IMR-90 (cell line): ENCODE measurements around the gene ANK2. TPM values are rescaled to one million over a fixed set of nuclear protein-coding genes. Genes with fewer than 3 reads are reported as not detected.

Experiments
- ATAC-seq: fragments of 200-7000 bp; cut with Tn5 transposase; 2 replicates; pipeline ENCODE4 v1.9.1; 2020; ENCODE audit warnings: low read depth, mild to moderate bottlenecking, moderate library complexity
- BruUV-seq: library from RNA; stranded (reverse); fragments of 400-500 nt; replicated peaks from 2 replicates; lab custom pipeline; 2021; lab: Mats Ljungman, UMichigan
- CTCF ChIA-PET: fragments of 300-600 bp; formaldehyde crosslinking; extraction: SDS; loops from one replicate; lab custom pipeline; 2021; ENCODE audit warnings: antibody characterized with exemption; lab: Yijun Ruan, JAX
- POLR2A ChIA-PET: fragments of 300-600 bp; sonication (Branson Sonifier 250); formaldehyde crosslinking; loops from one replicate; lab custom pipeline; 2022; ENCODE audit warnings: antibody characterized with exemption; ENCODE audit not compliant: unreplicated experiment; lab: Charles Lee
- DNase-seq: peaks from one replicate; pipeline ENCODE4 v3.0.0; 2013
- H2AFZ ChIP-seq: replicated peaks from 2 replicates; pipeline ENCODE3; 2013; ENCODE audit warnings: low read length, mild to moderate bottlenecking; ENCODE audit not compliant: poor library complexity
- H2AK5ac ChIP-seq: 2 replicates; pipeline ENCODE4 v1.6.1; 2013; ENCODE audit warnings: low read depth, low read length, inconsistent platforms
- H2AK9ac ChIP-seq: replicated peaks from 2 replicates; pipeline ENCODE3; 2013; ENCODE audit warnings: mild to moderate bottlenecking, low read depth, low read length, moderate library complexity; ENCODE audit not compliant: poor library complexity
- H2BK120ac ChIP-seq: 2 replicates; pipeline ENCODE4 v1.6.1; 2013; ENCODE audit warnings: low read depth, low read length, inconsistent platforms
- H2BK15ac ChIP-seq: 3 replicates; pipeline ENCODE4 v1.6.1; 2013; ENCODE audit warnings: low read depth, low read length, inconsistent platforms
- H2BK20ac ChIP-seq: 2 replicates; pipeline ENCODE4 v1.6.1; 2013; ENCODE audit warnings: low read depth, mild to moderate bottlenecking, inconsistent platforms, low read length, moderate library complexity
- H2BK5ac ChIP-seq: 2 replicates; pipeline ENCODE4 v1.6.1; 2013; ENCODE audit warnings: mild to moderate bottlenecking, low read depth, low read length, inconsistent platforms; ENCODE audit not compliant: poor library complexity, severe bottlenecking
- H3K14ac ChIP-seq: replicated peaks from 2 replicates; pipeline ENCODE4 v1.6.1; 2013; ENCODE audit warnings: low read depth, low read length, inconsistent platforms
- H3K18ac ChIP-seq: 2 replicates; pipeline ENCODE4 v1.6.1; 2013; ENCODE audit warnings: low read depth, low read length, control low read depth
- H3K23ac ChIP-seq: 2 replicates; pipeline ENCODE4 v1.6.1; 2013; ENCODE audit warnings: low read depth, low read length, inconsistent platforms
- H3K27ac ChIP-seq: 2 replicates; pipeline ENCODE4 v1.5.1; 2013; ENCODE audit warnings: mild to moderate bottlenecking, control low read depth, low read length; ENCODE audit not compliant: insufficient read depth
- H3K27me3 ChIP-seq: 2 replicates; pipeline ENCODE4 v1.6.1; 2013; ENCODE audit warnings: low read length; ENCODE audit not compliant: control insufficient read depth, insufficient read depth
- H3K36me3 ChIP-seq: 2 replicates; pipeline ENCODE4 v1.6.1; 2013; ENCODE audit warnings: low read length, mixed read lengths; ENCODE audit not compliant: control insufficient read depth, insufficient read depth
- H3K4ac ChIP-seq: 2 replicates; pipeline ENCODE4 v1.6.1; 2013; ENCODE audit warnings: low read depth, low read length, inconsistent platforms
- H3K4me1 ChIP-seq: 2 replicates; pipeline ENCODE4 v1.6.1; 2013; ENCODE audit warnings: low read length, mixed read lengths; ENCODE audit not compliant: control insufficient read depth, insufficient read depth
- H3K4me2 ChIP-seq: 2 replicates; pipeline ENCODE4 v1.6.1; 2013; ENCODE audit warnings: low read depth, mild to moderate bottlenecking, control low read depth, low read length, moderate library complexity
- H3K4me3 ChIP-seq: 2 replicates; pipeline ENCODE4 v1.5.1; 2013; ENCODE audit warnings: low read depth, mild to moderate bottlenecking, control low read depth, low read length, moderate library complexity; ENCODE audit not compliant: insufficient read depth
- H3K56ac ChIP-seq: 2 replicates; pipeline ENCODE4 v1.6.1; 2013; ENCODE audit warnings: low read length, inconsistent platforms; ENCODE audit not compliant: insufficient read depth; ENCODE audit errors: extremely low read depth
- H3K79me1 ChIP-seq, 2 experiments: 2 replicates each; pipeline ENCODE4 v1.6.1; 2013; ENCODE audit warnings: low read length in 2 of 2, inconsistent platforms in 1 of 2, low read depth in 1 of 2
- H3K9ac ChIP-seq: 2 replicates; pipeline ENCODE4 v1.6.1; 2013; ENCODE audit warnings: low read depth, low read length, control low read depth
- H3K9me1 ChIP-seq: 2 replicates; pipeline ENCODE4 v1.6.1; 2013; ENCODE audit warnings: low read length, inconsistent platforms; ENCODE audit not compliant: insufficient read depth
- H3K9me3 ChIP-seq: 2 replicates; pipeline ENCODE4 v1.6.1; 2013; ENCODE audit warnings: low read length; ENCODE audit not compliant: control insufficient read depth, insufficient read depth
- H4K20me1 ChIP-seq: 2 replicates; pipeline ENCODE4 v1.6.1; 2013; ENCODE audit warnings: low read length, inconsistent platforms; ENCODE audit not compliant: insufficient read depth
- H4K5ac ChIP-seq: 2 replicates; pipeline ENCODE4 v1.6.1; 2013; ENCODE audit warnings: mild to moderate bottlenecking, low read depth, low read length, control low read depth
- H4K8ac ChIP-seq, 2 experiments: 2 replicates each; pipeline ENCODE4 v1.6.1; 2013; ENCODE audit warnings: low read depth in 2 of 2, low read length in 2 of 2, control low read depth in 1 of 2, inconsistent platforms in 1 of 2
- H4K91ac ChIP-seq: 2 replicates; pipeline ENCODE4 v1.6.1; 2013; ENCODE audit warnings: low read depth, low read length, inconsistent platforms; ENCODE audit not compliant: insufficient read depth
- BHLHE40 ChIP-seq: fragments of 150-350 bp; IDR thresholded peaks from 2 replicates; pipeline ENCODE4 v1.6.1; 2016; ENCODE audit warnings: mild to moderate bottlenecking, low read depth, low read length
- CEBPB ChIP-seq: IDR thresholded peaks from 2 replicates; pipeline ENCODE4 v1.6.1; 2012; ENCODE audit warnings: low read depth, low read length, improper control_type of control experiment
- FOS ChIP-seq: fragments of 150-350 bp; IDR thresholded peaks from 2 replicates; pipeline ENCODE4 v1.6.1; 2016; ENCODE audit warnings: low read depth, low read length
- MAFK ChIP-seq: IDR thresholded peaks from 2 replicates; pipeline ENCODE4 v1.6.1; 2012; ENCODE audit warnings: low read depth, low read length, improper control_type of control experiment
- MAZ ChIP-seq: IDR thresholded peaks from 2 replicates; pipeline ENCODE4 v1.6.1; 2012; ENCODE audit warnings: low read depth, mild to moderate bottlenecking, low read length, improper control_type of control experiment, moderate library complexity, borderline replicate concordance
- MXI1 ChIP-seq: IDR thresholded peaks from 2 replicates; pipeline ENCODE4 v1.6.1; 2012; ENCODE audit warnings: low read depth, mild to moderate bottlenecking, low read length, moderate library complexity, borderline replicate concordance
- NFE2L2 ChIP-seq: fragments of 150-350 bp; IDR thresholded peaks from 2 replicates; pipeline ENCODE4 v1.6.1; 2016; ENCODE audit warnings: low read depth, mild to moderate bottlenecking, low read length
- POLR2A ChIP-seq: IDR thresholded peaks from 2 replicates; pipeline ENCODE4 v1.6.1; 2012; ENCODE audit warnings: mild to moderate bottlenecking, low read depth, low read length
- RCOR1 ChIP-seq: IDR thresholded peaks from 2 replicates; pipeline ENCODE4 v1.6.1; 2012; ENCODE audit warnings: mild to moderate bottlenecking, low read length, improper control_type of control experiment; ENCODE audit not compliant: insufficient replicate concordance
- RFX5 ChIP-seq: IDR thresholded peaks from 2 replicates; pipeline ENCODE4 v1.8.0; 2012; ENCODE audit warnings: low read depth, mild to moderate bottlenecking, low read length, moderate library complexity
- SMC3 ChIP-seq: fragments of 150-350 bp; IDR thresholded peaks from 2 replicates; pipeline ENCODE4 v1.6.1; 2016; ENCODE audit warnings: low read depth, mild to moderate bottlenecking, antibody characterized with exemption, low read length, moderate library complexity
- WGBS, 2 experiments: methylation state at CpG; one replicate each; pipeline versions ENCODE4 v1.1.5 to v1.1.7; 2013; ENCODE audit warnings: missing lambda C conversion rate in 2 of 2; ENCODE audit not compliant: insufficient read length in 1 of 2; ENCODE audit errors: extremely low coverage in 2 of 2; 5-methylcytosine and 5-hydroxymethylcytosine counted together
- dilution Hi-C: fragments of 300-500 bp; cut with HindIII; formaldehyde crosslinking; loops from one replicate; pipeline ENCODE4 v1.14.3; 2018; ENCODE audit warnings: low sequenced_read_pairs; ENCODE audit not compliant: unreplicated experiment
- in situ Hi-C: fragments of 300-500 bp; cut with MboI; formaldehyde crosslinking; loops from 3 replicates; pipeline ENCODE4 v1.14.3; 2019; ENCODE audit warnings: low sequenced_read_pairs, inconsistent platforms, mixed read lengths
- intact Hi-C: fragments of 100-400 bp; cut with micrococcal nuclease; formaldehyde crosslinking; loops from 2 replicates; pipeline ENCODE4 v1.10.0; 2022
- polyA plus RNA-seq, 3 experiments: library from polyadenylated mRNA; depleted of rRNA; stranded (reverse); fragments of >200 nt; gene quantifications; 2 replicates each; pipeline ENCODE4 v1.2.3, GENCODE V29; 2012; ENCODE audit warnings: low replicate concordance in 1 of 3
- total RNA-seq: library from RNA; depleted of rRNA; stranded (reverse); fragments of >200 nt; gene quantifications from 2 replicates; pipeline ENCODE4 v1.2.3, GENCODE V29; 2012
- TF ChIP-seq, protein P1 (sequence below): conservative IDR thresholded peaks from 2 replicates; pipeline ENCODE4 v1.5.1; 2012; ENCODE audit warnings: mild to moderate bottlenecking, low read depth, low read length, improper control_type of control experiment
- TF ChIP-seq, protein P2 (sequence below): fragments of 150-350 bp; IDR thresholded peaks from 2 replicates; pipeline ENCODE4 v1.6.1; 2016; ENCODE audit warnings: low read depth, mild to moderate bottlenecking, low read length, moderate library complexity, borderline replicate concordance

Gene ANK2
- total and polyA plus RNA-seq, 2 of the 4 experiments (the other 2 are of a cell fraction) = 0.82 to 6.6 TPM

DNA sequence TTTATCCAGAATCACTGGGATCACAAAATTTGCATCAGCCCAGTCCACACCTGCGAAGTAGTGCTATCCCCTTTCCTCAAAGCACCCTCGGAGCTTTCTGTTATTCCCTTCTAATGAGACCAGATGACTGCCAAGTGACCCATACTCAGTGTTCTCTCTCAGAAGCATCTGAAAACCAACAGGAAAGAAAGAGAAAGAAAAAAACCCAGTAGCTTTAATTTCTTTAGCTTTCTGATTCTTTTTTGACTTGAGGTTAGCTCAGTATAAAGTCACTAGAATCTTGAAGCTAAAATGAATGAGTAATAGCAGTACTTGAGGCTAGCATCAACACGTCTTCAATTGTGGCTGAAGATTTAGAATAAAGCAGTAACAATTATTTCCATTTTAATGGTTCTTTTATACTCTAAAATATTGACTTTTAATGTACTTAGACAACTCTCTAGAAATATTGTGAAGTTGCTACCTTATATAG is 124.4 kb downstream of the ANK2 start:
- Histone ChIP-seq H4K20me1 (no peaks in the 10 kb centered on the region), H3K14ac (no peak overlapping the region), H4K8ac (no peak overlapping the region), H3K9me1 (no peaks in the 10 kb centered on the region), H3K9me3 (no peaks in the 10 kb centered on the region), H3K27me3 (no peaks in the 10 kb centered on the region), H2BK15ac (no peak overlapping the region), H2AK5ac (no peak overlapping the region), H3K4me1 (no peaks in the 10 kb centered on the region), H2AFZ (no peak overlapping the region), H3K27ac (no peak overlapping the region), H3K18ac (no peak overlapping the region), H4K91ac (no peak overlapping the region), H3K36me3 (no peaks in the 10 kb centered on the region), H4K5ac (no peak overlapping the region), H3K4me2 (no peak overlapping the region), H2BK5ac (no peak overlapping the region), H3K79me1 (no peaks in the 10 kb centered on the region), H3K9ac (no peak overlapping the region), H2BK20ac (no peak overlapping the region), H3K4ac (no peak overlapping the region), H3K23ac (no peak overlapping the region), H3K4me3 (no peak overlapping the region), H3K56ac (no peak overlapping the region), H2BK120ac (no peak overlapping the region), H2AK9ac (no peak overlapping the region)
- POLR2A ChIA-PET = no interaction called here
- DNase-seq (no peak), ATAC-seq (no peak)
- intact Hi-C loops (no loop called here), dilution Hi-C loops (no loop called here), in situ Hi-C loops (no loop called here)
- no CpG with 5 or more reads among the region's 3 CpGs for WGBS, 2 experiments
- TF ChIP-seq RCOR1 (no peak), BHLHE40 (no peak), MAZ (no peak), MXI1 (no peak), SMC3 (no peak), POLR2A (no peak), NFE2L2 (no peak), RFX5 (no peak), FOS (no peak), CEBPB (no peak), MAFK (no peak)
- TF ChIP-seq, protein P1, sequence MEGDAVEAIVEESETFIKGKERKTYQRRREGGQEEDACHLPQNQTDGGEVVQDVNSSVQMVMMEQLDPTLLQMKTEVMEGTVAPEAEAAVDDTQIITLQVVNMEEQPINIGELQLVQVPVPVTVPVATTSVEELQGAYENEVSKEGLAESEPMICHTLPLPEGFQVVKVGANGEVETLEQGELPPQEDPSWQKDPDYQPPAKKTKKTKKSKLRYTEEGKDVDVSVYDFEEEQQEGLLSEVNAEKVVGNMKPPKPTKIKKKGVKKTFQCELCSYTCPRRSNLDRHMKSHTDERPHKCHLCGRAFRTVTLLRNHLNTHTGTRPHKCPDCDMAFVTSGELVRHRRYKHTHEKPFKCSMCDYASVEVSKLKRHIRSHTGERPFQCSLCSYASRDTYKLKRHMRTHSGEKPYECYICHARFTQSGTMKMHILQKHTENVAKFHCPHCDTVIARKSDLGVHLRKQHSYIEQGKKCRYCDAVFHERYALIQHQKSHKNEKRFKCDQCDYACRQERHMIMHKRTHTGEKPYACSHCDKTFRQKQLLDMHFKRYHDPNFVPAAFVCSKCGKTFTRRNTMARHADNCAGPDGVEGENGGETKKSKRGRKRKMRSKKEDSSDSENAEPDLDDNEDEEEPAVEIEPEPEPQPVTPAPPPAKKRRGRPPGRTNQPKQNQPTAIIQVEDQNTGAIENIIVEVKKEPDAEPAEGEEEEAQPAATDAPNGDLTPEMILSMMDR = no peak
- TF ChIP-seq, protein P2, sequence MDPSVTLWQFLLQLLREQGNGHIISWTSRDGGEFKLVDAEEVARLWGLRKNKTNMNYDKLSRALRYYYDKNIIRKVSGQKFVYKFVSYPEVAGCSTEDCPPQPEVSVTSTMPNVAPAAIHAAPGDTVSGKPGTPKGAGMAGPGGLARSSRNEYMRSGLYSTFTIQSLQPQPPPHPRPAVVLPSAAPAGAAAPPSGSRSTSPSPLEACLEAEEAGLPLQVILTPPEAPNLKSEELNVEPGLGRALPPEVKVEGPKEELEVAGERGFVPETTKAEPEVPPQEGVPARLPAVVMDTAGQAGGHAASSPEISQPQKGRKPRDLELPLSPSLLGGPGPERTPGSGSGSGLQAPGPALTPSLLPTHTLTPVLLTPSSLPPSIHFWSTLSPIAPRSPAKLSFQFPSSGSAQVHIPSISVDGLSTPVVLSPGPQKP = no peak
- BruUV-seq = no TSS peak
- CTCF ChIA-PET = interaction anchor here (0.5 kb wide), 1 partner anchor 444 kb away, joined by 3 read pairs; no protein-coding TSS in a partner anchor
